ENCODE results near the gene RFX3.

The RFX3 gene

GRCh38 chr9:3170819-3171218, 355.0 kb downstream of the RFX3 start:
- no peaks in the 10 kb centered on the region for H3K79me2 ChIP-seq (ENCODE audit: low read length)
- H3K9me2 ChIP-seq (replicated peaks; ENCODE audit: insufficient read depth, low read length): no peaks in the 10 kb centered on the region
- H3K4me1 ChIP-seq (ENCODE audit: low read length): no peaks in the 10 kb centered on the region
- H3K4me2 ChIP-seq (ENCODE audit: low read depth, low read length): no peak overlapping the region
- H2AFZ ChIP-seq (ENCODE audit: low read length): no peak overlapping the region
- H3K9ac ChIP-seq (ENCODE audit: low read length): no peak overlapping the region
- H3K27me3 ChIP-seq (replicated peaks; ENCODE audit: insufficient read depth, low read length): no peaks in the 10 kb centered on the region
- DNase-seq: no peak
- no peaks in the 10 kb centered on the region for H3F3A ChIP-seq (ENCODE audit: insufficient read depth, low read length)
- no peaks in the 10 kb centered on the region for H3K9me3 ChIP-seq (replicated peaks; ENCODE audit: insufficient read depth, low read length)
- H3K36me3 ChIP-seq (replicated peaks; ENCODE audit: insufficient read depth, low read length): no peaks in the 10 kb centered on the region
- no peak overlapping the region for H3K4me3 ChIP-seq (ENCODE audit: low read length)
- no peak overlapping the region for H3K27ac ChIP-seq (ENCODE audit: low read length)
- TF ChIP-seq EZH2 (optimal IDR thresholded peaks at IDR 0.05; ENCODE audit: low read depth, low read length): no peak
- no peak for TF ChIP-seq EZH2phosphoT487 (IDR thresholded peaks at IDR 0.05; ENCODE audit: low read length)
- TF ChIP-seq CTCF (IDR thresholded peaks at IDR 0.05; ENCODE audit: low read length): no peak
- no peaks in the 10 kb centered on the region for H4K20me1 ChIP-seq (ENCODE audit: insufficient read depth, low read length)

All from MM.1S (cell line).